Endothelial cell of umbilical vein (primary cell): ENCODE measurements around the gene KAZN. TPM values are rescaled to one million over a fixed set of nuclear protein-coding genes. Genes with fewer than 3 reads are reported as not detected.

Experiments
- BruUV-seq: library from RNA; stranded (reverse); fragments of 400-500 nt; replicated peaks from 2 replicates; lab custom pipeline; 2021; lab: Mats Ljungman, UMichigan
- CTCF ChIA-PET: fragments of 300-600, 350-600 bp; sonication (Branson Sonifier 250); formaldehyde crosslinking; loops from one replicate; lab custom pipeline; 2021; ENCODE audit warnings: antibody characterized with exemption, inconsistent platforms; lab: Charles Lee
- POLR2A ChIA-PET: fragments of 300-600, 350-600 bp; sonication (Branson Sonifier 250); formaldehyde crosslinking; loops from one replicate; lab custom pipeline; 2021; ENCODE audit warnings: antibody characterized with exemption, inconsistent platforms; lab: Charles Lee
- DNase-seq: peaks from one replicate; pipeline ENCODE4 v3.0.0-alpha.2; 2011; ENCODE audit warnings: low read depth, low spot score
- FAIRE-seq: peaks from 2 replicates; lab custom pipeline; 2011; peaks lifted over from hg19 to GRCh38; lab: Jason Lieb, UNC
- H2AFZ ChIP-seq: 2 replicates; pipeline ENCODE4 v1.6.0; 2012; ENCODE audit warnings: low read depth, low read length, control low read depth, inconsistent platforms
- H3K27ac ChIP-seq: 2 replicates; pipeline ENCODE4 v1.5.1; 2011; ENCODE audit warnings: low read depth, mild to moderate bottlenecking, control low read depth, low read length, moderate library complexity; ENCODE audit not compliant: insufficient read depth
- H3K27me3 ChIP-seq, 2 experiments: 2 replicates each; pipeline versions ENCODE4 v1.6.0 to v1.6.1; 2011; ENCODE audit warnings: low read length in 2 of 2, mixed read lengths in 1 of 2; ENCODE audit not compliant: control insufficient read depth in 2 of 2, insufficient read depth in 2 of 2
- H3K36me3 ChIP-seq, 2 experiments: 2 replicates in 1 of 2; 3 replicates in 1 of 2; pipeline ENCODE4 v1.5.1; 2011; ENCODE audit warnings: low read length in 2 of 2, mild to moderate bottlenecking in 1 of 2, moderate library complexity in 1 of 2; ENCODE audit not compliant: control insufficient read depth in 2 of 2, insufficient read depth in 2 of 2; ENCODE audit errors: extremely low read depth in 1 of 2
- H3K4me1 ChIP-seq: 3 replicates; pipeline ENCODE4 v1.5.1; 2011; ENCODE audit warnings: mild to moderate bottlenecking, low read length; ENCODE audit not compliant: control insufficient read depth, insufficient read depth; ENCODE audit errors: extremely low read depth
- H3K4me2 ChIP-seq: 2 replicates; pipeline ENCODE4 v1.6.1; 2011; ENCODE audit warnings: low read length, control low read depth, mixed read lengths; ENCODE audit not compliant: insufficient read depth
- H3K4me3 ChIP-seq, 3 experiments: fragments of 200-600 bp in 1 of 3; sonication (generic), shearing (Covaris generic) in 1 of 3; replicated peaks in 1 of 3; 2 replicates each; pipeline ENCODE4 v1.5.1; 2011 to 2016; ENCODE audit warnings: control low read depth in 3 of 3, low read length in 3 of 3, mild to moderate bottlenecking in 2 of 3, inconsistent platforms in 1 of 3, low read depth in 1 of 3, moderate library complexity in 1 of 3; ENCODE audit not compliant: insufficient read depth in 1 of 3
- H3K79me2 ChIP-seq: 2 replicates; pipeline ENCODE4 v1.6.0; 2012; ENCODE audit warnings: low read length, inconsistent platforms; ENCODE audit not compliant: control insufficient read depth, insufficient read depth
- H3K9ac ChIP-seq: replicated peaks from 2 replicates; pipeline ENCODE3; 2011; ENCODE audit warnings: low read length, control low read depth; ENCODE audit not compliant: insufficient read depth; ENCODE audit errors: extremely low read depth
- H3K9me1 ChIP-seq: replicated peaks from 3 replicates; pipeline ENCODE4 v1.6.0; 2011; ENCODE audit warnings: mild to moderate bottlenecking, low read length; ENCODE audit not compliant: control insufficient read depth, insufficient read depth; ENCODE audit errors: extremely low read depth
- H3K9me3 ChIP-seq: replicated peaks from 2 replicates; pipeline ENCODE4 v1.5.1; 2012; ENCODE audit warnings: low read length, inconsistent platforms; ENCODE audit not compliant: control insufficient read depth, insufficient read depth
- H4K20me1 ChIP-seq: replicated peaks from 2 replicates; pipeline ENCODE3; 2011; ENCODE audit warnings: mild to moderate bottlenecking, low read length; ENCODE audit not compliant: control insufficient read depth, insufficient read depth; ENCODE audit errors: extremely low read depth
- CTCF ChIP-seq, 2 donors: IDR thresholded peaks; 1 replicate in 1 of 2; 2 replicates in 1 of 2; pipeline ENCODE4 v1.5.1; 2011; ENCODE audit warnings: low read length in 2 of 2, mild to moderate bottlenecking in 2 of 2, moderate library complexity in 2 of 2, control low read depth in 1 of 2, inconsistent platforms in 1 of 2, low read depth in 1 of 2; ENCODE audit not compliant: insufficient read depth in 1 of 2; ENCODE audit errors: extremely low read depth in 1 of 2
- EZH2 ChIP-seq: IDR thresholded peaks from 2 replicates; pipeline ENCODE4 v1.6.1; 2012; ENCODE audit warnings: borderline replicate concordance, low read depth, mild to moderate bottlenecking, moderate library complexity, low read length, inconsistent platforms; ENCODE audit not compliant: severe bottlenecking
- FOS ChIP-seq: IDR thresholded peaks from 2 replicates; pipeline ENCODE4 v1.6.1; 2011; ENCODE audit warnings: mild to moderate bottlenecking, low read length, moderate library complexity, borderline replicate concordance; ENCODE audit not compliant: insufficient read depth
- GATA2 ChIP-seq: IDR thresholded peaks from 2 replicates; pipeline ENCODE4 v1.7.0; 2011; ENCODE audit warnings: low read depth, mild to moderate bottlenecking, moderate library complexity, mixed read lengths, low read length; ENCODE audit not compliant: insufficient read length, insufficient read depth
- JUN ChIP-seq: IDR thresholded peaks from 2 replicates; pipeline ENCODE4 v1.6.1; 2011; ENCODE audit warnings: borderline replicate concordance, low read depth; ENCODE audit not compliant: insufficient read length, insufficient read depth
- MYC ChIP-seq: IDR thresholded peaks from one replicate; pipeline ENCODE4 v1.6.1; 2011; ENCODE audit warnings: mild to moderate bottlenecking, low read depth, low read length
- POLR2A ChIP-seq: IDR thresholded peaks from 2 replicates; pipeline ENCODE4 v1.6.1; 2012; ENCODE audit warnings: low read depth, mild to moderate bottlenecking, control low read depth, low read length
- POLR2AphosphoS5 ChIP-seq: IDR thresholded peaks from 2 replicates; pipeline ENCODE4 v1.6.1; 2012; ENCODE audit warnings: low read depth, mild to moderate bottlenecking, control low read depth, low read length, moderate library complexity; ENCODE audit not compliant: insufficient read depth
- dilution Hi-C: fragments of 300-500 bp; cut with MboI; formaldehyde crosslinking; loops from one replicate; pipeline ENCODE4 v1.15.0; 2019; ENCODE audit warnings: low sequenced_read_pairs; ENCODE audit not compliant: extremely low pct_ligation_motif_present
- intact Hi-C: fragments of 100-400 bp; cut with micrococcal nuclease; formaldehyde crosslinking; loops from one replicate; pipeline ENCODE4 v1.10.0; 2022
- polyA plus RNA-seq, 4 experiments: library from polyadenylated mRNA; depleted of rRNA in 3 of 4; stranded (reverse) in 3 of 4; unstranded in 1 of 4; fragments of >200 nt; gene quantifications; 2 replicates each; pipeline versions ENCODE4 v1.2.1 to v1.2.3, GENCODE V29; 2011 to 2012; ENCODE audit warnings: missing spikeins in 1 of 4
- total RNA-seq: library from RNA; stranded (reverse); gene quantifications from 2 replicates; pipeline ENCODE4 v1.2.3, GENCODE V29; 2021
- TF ChIP-seq, protein P1 (sequence below): IDR thresholded peaks from 2 replicates; pipeline ENCODE4 v1.6.1; 2011; ENCODE audit not compliant: insufficient read depth, insufficient read length

The KAZN gene
- total and polyA plus RNA-seq, 2 donors (not counting 3 experiments of a cell fraction or from before 2014, with no cell fraction given) = 1.6 to 5.8 TPM

GRCh38 chr1:15045123-15045522, 446.6 kb downstream of the KAZN start:
- BruUV-seq = no TSS peak
- H4K20me1 ChIP-seq = no peaks in the 10 kb centered on the region
- ChIA-PET POLR2A (no interaction called here), CTCF (interaction anchor here (1.0 kb wide), 1 partner anchor 63 kb away, joined by 3 read pairs; no protein-coding TSS in a partner anchor)
- DNase-seq = no peak
- no peak overlapping the region for H3K4me2 ChIP-seq
- no peaks in the 10 kb centered on the region for H3K4me1 ChIP-seq
- no peaks in the 10 kb centered on the region for H3K9me1 ChIP-seq
- no peaks in the 10 kb centered on the region for H3K9me3 ChIP-seq
- dilution Hi-C loops = no loop called here
- TF ChIP-seq EZH2 = no peak
- no peak for TF ChIP-seq GATA2
- no peak for TF ChIP-seq MYC
- TF ChIP-seq CTCF (IDR thresholded peaks at IDR 0.05; ENCODE audit: extremely low read depth in 1 of 2, insufficient read depth in 1 of 2, low read depth in 1 of 2, low read length in 2 of 2) = no peak
- TF ChIP-seq, protein P1, sequence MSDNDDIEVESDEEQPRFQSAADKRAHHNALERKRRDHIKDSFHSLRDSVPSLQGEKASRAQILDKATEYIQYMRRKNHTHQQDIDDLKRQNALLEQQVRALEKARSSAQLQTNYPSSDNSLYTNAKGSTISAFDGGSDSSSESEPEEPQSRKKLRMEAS = no peak
- TF ChIP-seq FOS = no peak
- TF ChIP-seq POLR2AphosphoS5 = no peak
- TF ChIP-seq JUN = no peak
- no peak for TF ChIP-seq POLR2A
- H2AFZ ChIP-seq = no peak overlapping the region
- no peak overlapping the region for H3K9ac ChIP-seq
- no peak for FAIRE-seq
- intact Hi-C loops = loop anchor here (5.0 kb wide), 1 partner anchor 1233 kb away; no protein-coding TSS in a partner anchor
- no peak overlapping the region for H3K4me3 ChIP-seq
- no peak overlapping the region for H3K27ac ChIP-seq
- H3K27me3 ChIP-seq = no peaks in the 10 kb centered on the region
- H3K79me2 ChIP-seq = no peaks in the 10 kb centered on the region
- no peaks in the 10 kb centered on the region for H3K36me3 ChIP-seq
